Neural cell (in vitro differentiated cells): ENCODE measurements around the gene DNAI1.

Experiments used
- EP300 ChIP-seq: fragments of 450-650 bp; conservative IDR thresholded peaks from 2 replicates; pipeline ENCODE4 v1.6.1; 2014; ENCODE audit warnings: antibody characterized with exemption, mild to moderate bottlenecking, moderate library complexity; ENCODE audit not compliant: poor library complexity, severe bottlenecking
- EZH2 ChIP-seq: fragments of 200-600, 300-800 bp; shearing (Covaris generic), sonication (generic); IDR thresholded peaks from 2 replicates; pipeline ENCODE4 v1.6.1; 2014; ENCODE audit warnings: antibody characterized with exemption, low read length, borderline replicate concordance, mild to moderate bottlenecking; ENCODE audit not compliant: insufficient read depth, poor library complexity, severe bottlenecking
- MXI1 ChIP-seq: fragments of 450-650 bp; conservative IDR thresholded peaks from 2 replicates; pipeline ENCODE4 v1.6.1; 2014; ENCODE audit warnings: antibody characterized with exemption, mild to moderate bottlenecking; ENCODE audit not compliant: poor library complexity, severe bottlenecking
- POLR2AphosphoS5 ChIP-seq: IDR thresholded peaks from 2 replicates; pipeline ENCODE4 v1.6.1; 2012
- RAD21 ChIP-seq: fragments of 450-650 bp; conservative IDR thresholded peaks from 2 replicates; pipeline ENCODE4 v1.6.1; 2014; ENCODE audit warnings: antibody characterized with exemption, mild to moderate bottlenecking, moderate library complexity
- SMC3 ChIP-seq: fragments of 450-650 bp; conservative IDR thresholded peaks from 2 replicates; pipeline ENCODE4 v1.6.1; 2014; ENCODE audit warnings: antibody characterized with exemption, mild to moderate bottlenecking, moderate library complexity; ENCODE audit not compliant: poor library complexity
- TF ChIP-seq, protein P1 (sequence below): fragments of 450-650 bp; IDR thresholded peaks from 2 replicates; pipeline ENCODE4 v1.5.1; 2014; ENCODE audit warnings: antibody characterized with exemption, mild to moderate bottlenecking, moderate library complexity; ENCODE audit not compliant: poor library complexity, severe bottlenecking
- TF ChIP-seq, protein P2 (sequence below): IDR thresholded peaks from 2 replicates; pipeline ENCODE4 v1.6.1; 2012; ENCODE audit warnings: borderline replicate concordance

DNA sequence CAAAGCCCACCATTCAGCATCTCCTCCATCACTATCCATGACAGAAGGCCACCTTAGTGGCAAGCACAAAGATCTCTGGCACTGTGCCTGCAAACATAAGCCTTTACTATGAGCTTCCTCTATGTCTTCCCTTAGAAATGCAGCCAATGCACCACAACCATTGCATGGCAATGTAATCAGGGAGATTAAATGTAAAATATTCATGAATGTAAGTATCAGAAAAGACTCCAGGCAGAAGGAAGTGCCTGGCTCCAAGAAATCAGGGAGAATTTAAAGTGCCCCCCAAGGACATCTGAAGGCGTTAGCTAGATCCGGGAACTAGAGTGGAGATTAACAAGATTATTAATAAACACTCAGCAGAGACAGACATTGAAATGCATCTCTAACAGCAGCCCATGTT lies 49.5 kb upstream of the DNAI1 start:
- TF ChIP-seq MXI1 (no peak), SMC3 (no peak), POLR2AphosphoS5 (no peak), EZH2 (no peak), RAD21 (no peak), EP300 (no peak)
- TF ChIP-seq, protein P1, sequence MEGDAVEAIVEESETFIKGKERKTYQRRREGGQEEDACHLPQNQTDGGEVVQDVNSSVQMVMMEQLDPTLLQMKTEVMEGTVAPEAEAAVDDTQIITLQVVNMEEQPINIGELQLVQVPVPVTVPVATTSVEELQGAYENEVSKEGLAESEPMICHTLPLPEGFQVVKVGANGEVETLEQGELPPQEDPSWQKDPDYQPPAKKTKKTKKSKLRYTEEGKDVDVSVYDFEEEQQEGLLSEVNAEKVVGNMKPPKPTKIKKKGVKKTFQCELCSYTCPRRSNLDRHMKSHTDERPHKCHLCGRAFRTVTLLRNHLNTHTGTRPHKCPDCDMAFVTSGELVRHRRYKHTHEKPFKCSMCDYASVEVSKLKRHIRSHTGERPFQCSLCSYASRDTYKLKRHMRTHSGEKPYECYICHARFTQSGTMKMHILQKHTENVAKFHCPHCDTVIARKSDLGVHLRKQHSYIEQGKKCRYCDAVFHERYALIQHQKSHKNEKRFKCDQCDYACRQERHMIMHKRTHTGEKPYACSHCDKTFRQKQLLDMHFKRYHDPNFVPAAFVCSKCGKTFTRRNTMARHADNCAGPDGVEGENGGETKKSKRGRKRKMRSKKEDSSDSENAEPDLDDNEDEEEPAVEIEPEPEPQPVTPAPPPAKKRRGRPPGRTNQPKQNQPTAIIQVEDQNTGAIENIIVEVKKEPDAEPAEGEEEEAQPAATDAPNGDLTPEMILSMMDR = no peak
- TF ChIP-seq, protein P2, sequence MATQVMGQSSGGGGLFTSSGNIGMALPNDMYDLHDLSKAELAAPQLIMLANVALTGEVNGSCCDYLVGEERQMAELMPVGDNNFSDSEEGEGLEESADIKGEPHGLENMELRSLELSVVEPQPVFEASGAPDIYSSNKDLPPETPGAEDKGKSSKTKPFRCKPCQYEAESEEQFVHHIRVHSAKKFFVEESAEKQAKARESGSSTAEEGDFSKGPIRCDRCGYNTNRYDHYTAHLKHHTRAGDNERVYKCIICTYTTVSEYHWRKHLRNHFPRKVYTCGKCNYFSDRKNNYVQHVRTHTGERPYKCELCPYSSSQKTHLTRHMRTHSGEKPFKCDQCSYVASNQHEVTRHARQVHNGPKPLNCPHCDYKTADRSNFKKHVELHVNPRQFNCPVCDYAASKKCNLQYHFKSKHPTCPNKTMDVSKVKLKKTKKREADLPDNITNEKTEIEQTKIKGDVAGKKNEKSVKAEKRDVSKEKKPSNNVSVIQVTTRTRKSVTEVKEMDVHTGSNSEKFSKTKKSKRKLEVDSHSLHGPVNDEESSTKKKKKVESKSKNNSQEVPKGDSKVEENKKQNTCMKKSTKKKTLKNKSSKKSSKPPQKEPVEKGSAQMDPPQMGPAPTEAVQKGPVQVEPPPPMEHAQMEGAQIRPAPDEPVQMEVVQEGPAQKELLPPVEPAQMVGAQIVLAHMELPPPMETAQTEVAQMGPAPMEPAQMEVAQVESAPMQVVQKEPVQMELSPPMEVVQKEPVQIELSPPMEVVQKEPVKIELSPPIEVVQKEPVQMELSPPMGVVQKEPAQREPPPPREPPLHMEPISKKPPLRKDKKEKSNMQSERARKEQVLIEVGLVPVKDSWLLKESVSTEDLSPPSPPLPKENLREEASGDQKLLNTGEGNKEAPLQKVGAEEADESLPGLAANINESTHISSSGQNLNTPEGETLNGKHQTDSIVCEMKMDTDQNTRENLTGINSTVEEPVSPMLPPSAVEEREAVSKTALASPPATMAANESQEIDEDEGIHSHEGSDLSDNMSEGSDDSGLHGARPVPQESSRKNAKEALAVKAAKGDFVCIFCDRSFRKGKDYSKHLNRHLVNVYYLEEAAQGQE = no peak
